ENCODE data around the gene CHST7. TPM values are rescaled to one million over a fixed set of nuclear protein-coding genes. Genes with fewer than 3 reads are reported as not detected.

The CHST7 gene
- total and polyA plus RNA-seq, 4 donors = 2.9 to 13.2 (median 5.8) TPM

DNA sequence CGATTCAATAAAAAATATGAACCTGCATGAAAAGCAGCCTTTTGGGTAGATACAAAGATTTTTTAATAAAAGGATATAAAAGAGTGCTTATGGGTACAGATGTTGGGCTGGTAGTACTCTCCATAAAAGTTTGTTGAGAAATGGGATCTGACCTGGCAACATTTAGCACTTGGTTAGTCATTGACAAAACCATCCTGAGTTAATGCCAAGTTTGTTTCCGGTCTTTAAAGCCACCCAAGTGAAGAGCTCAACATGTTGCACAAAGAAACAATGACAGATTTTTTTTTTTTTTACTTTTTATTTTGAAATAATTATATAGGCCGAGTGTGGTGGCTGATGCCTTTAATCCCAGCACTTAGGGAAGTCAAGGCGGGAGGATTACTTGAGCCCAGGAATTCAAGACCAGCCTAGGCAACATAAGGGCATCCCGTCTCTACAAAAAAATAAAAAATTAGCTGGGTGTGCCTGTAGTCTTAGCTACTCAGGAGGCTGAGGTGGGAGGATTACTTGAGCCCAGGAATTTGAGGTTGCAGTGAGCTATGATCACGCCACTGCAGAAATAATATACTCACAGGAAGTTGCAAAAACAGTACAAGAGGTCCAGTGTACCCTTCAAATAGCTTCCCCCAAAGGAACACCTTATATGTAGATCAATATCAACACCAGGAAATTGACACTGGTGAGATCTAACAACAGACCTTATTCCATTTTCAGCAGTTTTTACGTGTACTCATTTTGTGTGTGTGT lies 16.6 kb downstream of the CHST7 start:
- H3K4me1 ChIP-seq (ENCODE audit: control insufficient read depth in 4 of 4, insufficient read depth in 4 of 4, low read length in 3 of 4) = peaks cover 4 to 24% (median 18%) of the 10 kb centered on the region in 4 donors
- H3K27me3 ChIP-seq (ENCODE audit: control insufficient read depth in 4 of 4, insufficient read depth in 4 of 4, low read length in 3 of 4) = no peaks in the 10 kb centered on the region
- no peaks in the 10 kb centered on the region for H3K36me3 ChIP-seq (ENCODE audit: control insufficient read depth in 4 of 4, insufficient read depth in 3 of 4, low read depth in 1 of 4, low read length in 3 of 4)
- no peak overlapping the region for H3K9ac ChIP-seq (ENCODE audit: low read depth in 1 of 2, low read length in 2 of 2)
- 53% methylated on average over 7 of the region's 7 CpGs for WGBS
- no peak for TF ChIP-seq SP1 (IDR thresholded peaks at IDR 0.05)
- TF ChIP-seq HNF4A (conservative IDR thresholded peaks at IDR 0.05) = no peak
- no peak for TF ChIP-seq TAF1 (conservative IDR thresholded peaks at IDR 0.05)
- no peak for TF ChIP-seq HNF4G (IDR thresholded peaks at IDR 0.05)
- no peak for TF ChIP-seq GABPA (IDR thresholded peaks at IDR 0.05 in 1 of 2, conservative IDR thresholded peaks at IDR 0.05 in 1 of 2)
- no peak for TF ChIP-seq YY1 (IDR thresholded peaks at IDR 0.05)
- no peak for TF ChIP-seq JUND (IDR thresholded peaks at IDR 0.05)
- TF ChIP-seq RAD21 (IDR thresholded peaks at IDR 0.05) = no peak
- TF ChIP-seq, protein P1, sequence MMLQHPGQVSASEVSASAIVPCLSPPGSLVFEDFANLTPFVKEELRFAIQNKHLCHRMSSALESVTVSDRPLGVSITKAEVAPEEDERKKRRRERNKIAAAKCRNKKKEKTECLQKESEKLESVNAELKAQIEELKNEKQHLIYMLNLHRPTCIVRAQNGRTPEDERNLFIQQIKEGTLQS (IDR thresholded peaks at IDR 0.05) = no peak
- TF ChIP-seq, protein P2, sequence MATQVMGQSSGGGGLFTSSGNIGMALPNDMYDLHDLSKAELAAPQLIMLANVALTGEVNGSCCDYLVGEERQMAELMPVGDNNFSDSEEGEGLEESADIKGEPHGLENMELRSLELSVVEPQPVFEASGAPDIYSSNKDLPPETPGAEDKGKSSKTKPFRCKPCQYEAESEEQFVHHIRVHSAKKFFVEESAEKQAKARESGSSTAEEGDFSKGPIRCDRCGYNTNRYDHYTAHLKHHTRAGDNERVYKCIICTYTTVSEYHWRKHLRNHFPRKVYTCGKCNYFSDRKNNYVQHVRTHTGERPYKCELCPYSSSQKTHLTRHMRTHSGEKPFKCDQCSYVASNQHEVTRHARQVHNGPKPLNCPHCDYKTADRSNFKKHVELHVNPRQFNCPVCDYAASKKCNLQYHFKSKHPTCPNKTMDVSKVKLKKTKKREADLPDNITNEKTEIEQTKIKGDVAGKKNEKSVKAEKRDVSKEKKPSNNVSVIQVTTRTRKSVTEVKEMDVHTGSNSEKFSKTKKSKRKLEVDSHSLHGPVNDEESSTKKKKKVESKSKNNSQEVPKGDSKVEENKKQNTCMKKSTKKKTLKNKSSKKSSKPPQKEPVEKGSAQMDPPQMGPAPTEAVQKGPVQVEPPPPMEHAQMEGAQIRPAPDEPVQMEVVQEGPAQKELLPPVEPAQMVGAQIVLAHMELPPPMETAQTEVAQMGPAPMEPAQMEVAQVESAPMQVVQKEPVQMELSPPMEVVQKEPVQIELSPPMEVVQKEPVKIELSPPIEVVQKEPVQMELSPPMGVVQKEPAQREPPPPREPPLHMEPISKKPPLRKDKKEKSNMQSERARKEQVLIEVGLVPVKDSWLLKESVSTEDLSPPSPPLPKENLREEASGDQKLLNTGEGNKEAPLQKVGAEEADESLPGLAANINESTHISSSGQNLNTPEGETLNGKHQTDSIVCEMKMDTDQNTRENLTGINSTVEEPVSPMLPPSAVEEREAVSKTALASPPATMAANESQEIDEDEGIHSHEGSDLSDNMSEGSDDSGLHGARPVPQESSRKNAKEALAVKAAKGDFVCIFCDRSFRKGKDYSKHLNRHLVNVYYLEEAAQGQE (IDR thresholded peaks at IDR 0.05) = no peak
- TF ChIP-seq FOXA2 (IDR thresholded peaks at IDR 0.05) = no peak
- TF ChIP-seq EGR1 (IDR thresholded peaks at IDR 0.05; ENCODE audit: low read depth in 2 of 2) = no peak
- no peak for TF ChIP-seq NR2F2 (IDR thresholded peaks at IDR 0.05)
- TF ChIP-seq, protein P3, sequence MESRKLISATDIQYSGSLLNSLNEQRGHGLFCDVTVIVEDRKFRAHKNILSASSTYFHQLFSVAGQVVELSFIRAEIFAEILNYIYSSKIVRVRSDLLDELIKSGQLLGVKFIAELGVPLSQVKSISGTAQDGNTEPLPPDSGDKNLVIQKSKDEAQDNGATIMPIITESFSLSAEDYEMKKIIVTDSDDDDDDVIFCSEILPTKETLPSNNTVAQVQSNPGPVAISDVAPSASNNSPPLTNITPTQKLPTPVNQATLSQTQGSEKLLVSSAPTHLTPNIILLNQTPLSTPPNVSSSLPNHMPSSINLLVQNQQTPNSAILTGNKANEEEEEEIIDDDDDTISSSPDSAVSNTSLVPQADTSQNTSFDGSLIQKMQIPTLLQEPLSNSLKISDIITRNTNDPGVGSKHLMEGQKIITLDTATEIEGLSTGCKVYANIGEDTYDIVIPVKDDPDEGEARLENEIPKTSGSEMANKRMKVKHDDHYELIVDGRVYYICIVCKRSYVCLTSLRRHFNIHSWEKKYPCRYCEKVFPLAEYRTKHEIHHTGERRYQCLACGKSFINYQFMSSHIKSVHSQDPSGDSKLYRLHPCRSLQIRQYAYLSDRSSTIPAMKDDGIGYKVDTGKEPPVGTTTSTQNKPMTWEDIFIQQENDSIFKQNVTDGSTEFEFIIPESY (IDR thresholded peaks at IDR 0.05) = no peak
- TF ChIP-seq, protein P4, sequence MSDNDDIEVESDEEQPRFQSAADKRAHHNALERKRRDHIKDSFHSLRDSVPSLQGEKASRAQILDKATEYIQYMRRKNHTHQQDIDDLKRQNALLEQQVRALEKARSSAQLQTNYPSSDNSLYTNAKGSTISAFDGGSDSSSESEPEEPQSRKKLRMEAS (IDR thresholded peaks at IDR 0.05) = no peak
- TF ChIP-seq, protein P5, sequence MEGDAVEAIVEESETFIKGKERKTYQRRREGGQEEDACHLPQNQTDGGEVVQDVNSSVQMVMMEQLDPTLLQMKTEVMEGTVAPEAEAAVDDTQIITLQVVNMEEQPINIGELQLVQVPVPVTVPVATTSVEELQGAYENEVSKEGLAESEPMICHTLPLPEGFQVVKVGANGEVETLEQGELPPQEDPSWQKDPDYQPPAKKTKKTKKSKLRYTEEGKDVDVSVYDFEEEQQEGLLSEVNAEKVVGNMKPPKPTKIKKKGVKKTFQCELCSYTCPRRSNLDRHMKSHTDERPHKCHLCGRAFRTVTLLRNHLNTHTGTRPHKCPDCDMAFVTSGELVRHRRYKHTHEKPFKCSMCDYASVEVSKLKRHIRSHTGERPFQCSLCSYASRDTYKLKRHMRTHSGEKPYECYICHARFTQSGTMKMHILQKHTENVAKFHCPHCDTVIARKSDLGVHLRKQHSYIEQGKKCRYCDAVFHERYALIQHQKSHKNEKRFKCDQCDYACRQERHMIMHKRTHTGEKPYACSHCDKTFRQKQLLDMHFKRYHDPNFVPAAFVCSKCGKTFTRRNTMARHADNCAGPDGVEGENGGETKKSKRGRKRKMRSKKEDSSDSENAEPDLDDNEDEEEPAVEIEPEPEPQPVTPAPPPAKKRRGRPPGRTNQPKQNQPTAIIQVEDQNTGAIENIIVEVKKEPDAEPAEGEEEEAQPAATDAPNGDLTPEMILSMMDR (IDR thresholded peaks at IDR 0.05; ENCODE audit: low read depth, low read length, missing input control) = no peak
- TF ChIP-seq FOXA1 (IDR thresholded peaks at IDR 0.05) = no peak
- TF ChIP-seq RXRA (IDR thresholded peaks at IDR 0.05) = no peak
- DNase-seq (ENCODE audit: low spot score) = no peak
- H3K9me3 ChIP-seq (ENCODE audit: control insufficient read depth in 4 of 4, low read length in 3 of 4) = no peaks in the 10 kb centered on the region
- H3K27ac ChIP-seq (ENCODE audit: low read depth in 1 of 2, low read length in 2 of 2) = no peak overlapping the region
- no peak overlapping the region for H3K4me3 ChIP-seq (ENCODE audit: low read depth in 1 of 3, low read length in 3 of 3)

Measured in liver (tissue), 9 donors.